ENCODE data around the gene VLDLR.

DNA sequence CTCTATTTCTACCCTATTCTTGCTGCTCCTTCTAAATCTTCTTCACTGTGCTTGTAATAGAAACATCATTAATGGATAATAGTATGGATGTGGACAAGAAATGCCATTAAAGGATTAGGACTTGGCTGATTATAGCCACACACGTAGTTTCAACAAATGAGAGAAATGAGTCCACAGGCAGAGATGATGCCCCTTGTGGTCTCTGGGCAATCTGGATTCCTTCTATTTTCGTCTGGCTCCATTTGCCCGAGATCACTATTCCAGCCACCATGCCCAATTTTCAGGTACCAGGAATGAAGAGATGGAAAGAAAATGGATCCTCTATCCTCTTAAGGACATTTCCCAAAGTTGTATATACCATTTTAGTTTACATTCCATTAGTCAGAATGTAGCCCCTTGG lies 13.2 kb downstream of the VLDLR start:
- TF ChIP-seq, protein P1, sequence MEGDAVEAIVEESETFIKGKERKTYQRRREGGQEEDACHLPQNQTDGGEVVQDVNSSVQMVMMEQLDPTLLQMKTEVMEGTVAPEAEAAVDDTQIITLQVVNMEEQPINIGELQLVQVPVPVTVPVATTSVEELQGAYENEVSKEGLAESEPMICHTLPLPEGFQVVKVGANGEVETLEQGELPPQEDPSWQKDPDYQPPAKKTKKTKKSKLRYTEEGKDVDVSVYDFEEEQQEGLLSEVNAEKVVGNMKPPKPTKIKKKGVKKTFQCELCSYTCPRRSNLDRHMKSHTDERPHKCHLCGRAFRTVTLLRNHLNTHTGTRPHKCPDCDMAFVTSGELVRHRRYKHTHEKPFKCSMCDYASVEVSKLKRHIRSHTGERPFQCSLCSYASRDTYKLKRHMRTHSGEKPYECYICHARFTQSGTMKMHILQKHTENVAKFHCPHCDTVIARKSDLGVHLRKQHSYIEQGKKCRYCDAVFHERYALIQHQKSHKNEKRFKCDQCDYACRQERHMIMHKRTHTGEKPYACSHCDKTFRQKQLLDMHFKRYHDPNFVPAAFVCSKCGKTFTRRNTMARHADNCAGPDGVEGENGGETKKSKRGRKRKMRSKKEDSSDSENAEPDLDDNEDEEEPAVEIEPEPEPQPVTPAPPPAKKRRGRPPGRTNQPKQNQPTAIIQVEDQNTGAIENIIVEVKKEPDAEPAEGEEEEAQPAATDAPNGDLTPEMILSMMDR (conservative IDR thresholded peaks at IDR 0.05 in 1 of 2, IDR thresholded peaks at IDR 0.05 in 1 of 2; ENCODE audit: extremely low read depth in 1 of 2, insufficient read depth in 1 of 2, low read depth in 1 of 2, low read length in 2 of 2) = no peak
- no peak for TF ChIP-seq EZH2 (IDR thresholded peaks at IDR 0.05; ENCODE audit: borderline replicate concordance, low read length)

Data from mammary epithelial cell (primary cell).